IMR-90 (cell line): ENCODE results near the gene EPHA6. TPM values are rescaled to one million over a fixed set of nuclear protein-coding genes. Genes with fewer than 3 reads are reported as not detected.

ENCODE experiments used
- ATAC-seq: fragments of 200-7000 bp; cut with Tn5 transposase; 2 replicates; pipeline ENCODE4 v1.9.1; 2020; ENCODE audit warnings: low read depth, mild to moderate bottlenecking, moderate library complexity
- BruUV-seq: library from RNA; stranded (reverse); fragments of 400-500 nt; replicated peaks from 2 replicates; lab custom pipeline; 2021; lab: Mats Ljungman, UMichigan
- CTCF ChIA-PET: fragments of 300-600 bp; formaldehyde crosslinking; extraction: SDS; loops from one replicate; lab custom pipeline; 2021; ENCODE audit warnings: antibody characterized with exemption; lab: Yijun Ruan, JAX
- POLR2A ChIA-PET: fragments of 300-600 bp; sonication (Branson Sonifier 250); formaldehyde crosslinking; loops from one replicate; lab custom pipeline; 2022; ENCODE audit warnings: antibody characterized with exemption; ENCODE audit not compliant: unreplicated experiment; lab: Charles Lee
- DNase-seq: peaks from one replicate; pipeline ENCODE4 v3.0.0; 2013
- H2AFZ ChIP-seq: replicated peaks from 2 replicates; pipeline ENCODE3; 2013; ENCODE audit warnings: low read length, mild to moderate bottlenecking; ENCODE audit not compliant: poor library complexity
- H2AK5ac ChIP-seq: 2 replicates; pipeline ENCODE4 v1.6.1; 2013; ENCODE audit warnings: low read depth, low read length, inconsistent platforms
- H2AK9ac ChIP-seq: replicated peaks from 2 replicates; pipeline ENCODE3; 2013; ENCODE audit warnings: mild to moderate bottlenecking, low read depth, low read length, moderate library complexity; ENCODE audit not compliant: poor library complexity
- H2BK120ac ChIP-seq: 2 replicates; pipeline ENCODE4 v1.6.1; 2013; ENCODE audit warnings: low read depth, low read length, inconsistent platforms
- H2BK15ac ChIP-seq: 3 replicates; pipeline ENCODE4 v1.6.1; 2013; ENCODE audit warnings: low read depth, low read length, inconsistent platforms
- H2BK20ac ChIP-seq: 2 replicates; pipeline ENCODE4 v1.6.1; 2013; ENCODE audit warnings: low read depth, mild to moderate bottlenecking, inconsistent platforms, low read length, moderate library complexity
- H2BK5ac ChIP-seq: 2 replicates; pipeline ENCODE4 v1.6.1; 2013; ENCODE audit warnings: mild to moderate bottlenecking, low read depth, low read length, inconsistent platforms; ENCODE audit not compliant: poor library complexity, severe bottlenecking
- H3K14ac ChIP-seq: replicated peaks from 2 replicates; pipeline ENCODE4 v1.6.1; 2013; ENCODE audit warnings: low read depth, low read length, inconsistent platforms
- H3K18ac ChIP-seq: 2 replicates; pipeline ENCODE4 v1.6.1; 2013; ENCODE audit warnings: low read depth, low read length, control low read depth
- H3K23ac ChIP-seq: 2 replicates; pipeline ENCODE4 v1.6.1; 2013; ENCODE audit warnings: low read depth, low read length, inconsistent platforms
- H3K27ac ChIP-seq: 2 replicates; pipeline ENCODE4 v1.5.1; 2013; ENCODE audit warnings: mild to moderate bottlenecking, control low read depth, low read length; ENCODE audit not compliant: insufficient read depth
- H3K27me3 ChIP-seq: 2 replicates; pipeline ENCODE4 v1.6.1; 2013; ENCODE audit warnings: low read length; ENCODE audit not compliant: control insufficient read depth, insufficient read depth
- H3K36me3 ChIP-seq: 2 replicates; pipeline ENCODE4 v1.6.1; 2013; ENCODE audit warnings: low read length, mixed read lengths; ENCODE audit not compliant: control insufficient read depth, insufficient read depth
- H3K4ac ChIP-seq: 2 replicates; pipeline ENCODE4 v1.6.1; 2013; ENCODE audit warnings: low read depth, low read length, inconsistent platforms
- H3K4me1 ChIP-seq: 2 replicates; pipeline ENCODE4 v1.6.1; 2013; ENCODE audit warnings: low read length, mixed read lengths; ENCODE audit not compliant: control insufficient read depth, insufficient read depth
- H3K4me2 ChIP-seq: 2 replicates; pipeline ENCODE4 v1.6.1; 2013; ENCODE audit warnings: low read depth, mild to moderate bottlenecking, control low read depth, low read length, moderate library complexity
- H3K4me3 ChIP-seq: 2 replicates; pipeline ENCODE4 v1.5.1; 2013; ENCODE audit warnings: low read depth, mild to moderate bottlenecking, control low read depth, low read length, moderate library complexity; ENCODE audit not compliant: insufficient read depth
- H3K56ac ChIP-seq: 2 replicates; pipeline ENCODE4 v1.6.1; 2013; ENCODE audit warnings: low read length, inconsistent platforms; ENCODE audit not compliant: insufficient read depth; ENCODE audit errors: extremely low read depth
- H3K79me1 ChIP-seq, 2 experiments: 2 replicates each; pipeline ENCODE4 v1.6.1; 2013; ENCODE audit warnings: low read length in 2 of 2, inconsistent platforms in 1 of 2, low read depth in 1 of 2
- H3K9ac ChIP-seq: 2 replicates; pipeline ENCODE4 v1.6.1; 2013; ENCODE audit warnings: low read depth, low read length, control low read depth
- H3K9me1 ChIP-seq: 2 replicates; pipeline ENCODE4 v1.6.1; 2013; ENCODE audit warnings: low read length, inconsistent platforms; ENCODE audit not compliant: insufficient read depth
- H3K9me3 ChIP-seq: 2 replicates; pipeline ENCODE4 v1.6.1; 2013; ENCODE audit warnings: low read length; ENCODE audit not compliant: control insufficient read depth, insufficient read depth
- H4K20me1 ChIP-seq: 2 replicates; pipeline ENCODE4 v1.6.1; 2013; ENCODE audit warnings: low read length, inconsistent platforms; ENCODE audit not compliant: insufficient read depth
- H4K5ac ChIP-seq: 2 replicates; pipeline ENCODE4 v1.6.1; 2013; ENCODE audit warnings: mild to moderate bottlenecking, low read depth, low read length, control low read depth
- H4K8ac ChIP-seq, 2 experiments: 2 replicates each; pipeline ENCODE4 v1.6.1; 2013; ENCODE audit warnings: low read depth in 2 of 2, low read length in 2 of 2, control low read depth in 1 of 2, inconsistent platforms in 1 of 2
- H4K91ac ChIP-seq: 2 replicates; pipeline ENCODE4 v1.6.1; 2013; ENCODE audit warnings: low read depth, low read length, inconsistent platforms; ENCODE audit not compliant: insufficient read depth
- BHLHE40 ChIP-seq: fragments of 150-350 bp; IDR thresholded peaks from 2 replicates; pipeline ENCODE4 v1.6.1; 2016; ENCODE audit warnings: mild to moderate bottlenecking, low read depth, low read length
- CEBPB ChIP-seq: IDR thresholded peaks from 2 replicates; pipeline ENCODE4 v1.6.1; 2012; ENCODE audit warnings: low read depth, low read length, improper control_type of control experiment
- CHD1 ChIP-seq: IDR thresholded peaks from 2 replicates; pipeline ENCODE4 v1.6.1; 2012; ENCODE audit warnings: low read depth, low read length, improper control_type of control experiment
- MAZ ChIP-seq: IDR thresholded peaks from 2 replicates; pipeline ENCODE4 v1.6.1; 2012; ENCODE audit warnings: low read depth, mild to moderate bottlenecking, low read length, improper control_type of control experiment, moderate library complexity, borderline replicate concordance
- MXI1 ChIP-seq: IDR thresholded peaks from 2 replicates; pipeline ENCODE4 v1.6.1; 2012; ENCODE audit warnings: low read depth, mild to moderate bottlenecking, low read length, moderate library complexity, borderline replicate concordance
- NFE2L2 ChIP-seq: fragments of 150-350 bp; IDR thresholded peaks from 2 replicates; pipeline ENCODE4 v1.6.1; 2016; ENCODE audit warnings: low read depth, mild to moderate bottlenecking, low read length
- RAD21 ChIP-seq: IDR thresholded peaks from 2 replicates; pipeline ENCODE4 v1.6.1; 2012; ENCODE audit warnings: low read length, improper control_type of control experiment
- RCOR1 ChIP-seq: IDR thresholded peaks from 2 replicates; pipeline ENCODE4 v1.6.1; 2012; ENCODE audit warnings: mild to moderate bottlenecking, low read length, improper control_type of control experiment; ENCODE audit not compliant: insufficient replicate concordance
- SMC3 ChIP-seq: fragments of 150-350 bp; IDR thresholded peaks from 2 replicates; pipeline ENCODE4 v1.6.1; 2016; ENCODE audit warnings: low read depth, mild to moderate bottlenecking, antibody characterized with exemption, low read length, moderate library complexity
- USF2 ChIP-seq: fragments of 150-350 bp; IDR thresholded peaks from 2 replicates; pipeline ENCODE4 v1.6.1; 2017; ENCODE audit warnings: mild to moderate bottlenecking, antibody characterized with exemption, low read length, low read depth
- WGBS, 2 experiments: methylation state at CpG; one replicate each; pipeline versions ENCODE4 v1.1.5 to v1.1.7; 2013; ENCODE audit warnings: missing lambda C conversion rate in 2 of 2; ENCODE audit not compliant: insufficient read length in 1 of 2; ENCODE audit errors: extremely low coverage in 2 of 2; 5-methylcytosine and 5-hydroxymethylcytosine counted together
- dilution Hi-C: fragments of 300-500 bp; cut with HindIII; formaldehyde crosslinking; loops from one replicate; pipeline ENCODE4 v1.14.3; 2018; ENCODE audit warnings: low sequenced_read_pairs; ENCODE audit not compliant: unreplicated experiment
- in situ Hi-C: fragments of 300-500 bp; cut with MboI; formaldehyde crosslinking; loops from 3 replicates; pipeline ENCODE4 v1.14.3; 2019; ENCODE audit warnings: low sequenced_read_pairs, inconsistent platforms, mixed read lengths
- intact Hi-C: fragments of 100-400 bp; cut with micrococcal nuclease; formaldehyde crosslinking; loops from 2 replicates; pipeline ENCODE4 v1.10.0; 2022
- polyA plus RNA-seq, 3 experiments: library from polyadenylated mRNA; depleted of rRNA; stranded (reverse); fragments of >200 nt; gene quantifications; 2 replicates each; pipeline ENCODE4 v1.2.3, GENCODE V29; 2012; ENCODE audit warnings: low replicate concordance in 1 of 3
- total RNA-seq: library from RNA; depleted of rRNA; stranded (reverse); fragments of >200 nt; gene quantifications from 2 replicates; pipeline ENCODE4 v1.2.3, GENCODE V29; 2012

EPHA6 gene
- total and polyA plus RNA-seq, 2 of the 4 experiments (the other 2 are of a cell fraction), result not detected

GRCh38 chr3:97764407-97765238 lies 950.2 kb downstream of the EPHA6 start, which contains the start of gene ARL6:
TSS of gene ARL6 (plus strand) at chr3:97764758. CDS start at chr3:97768108, 3,350 bp downstream.
- no peaks in the 10 kb centered on the region for H4K20me1 ChIP-seq
- peak within 1 kb of the TSS; percentile 89 for H2BK120ac ChIP-seq
- H2AFZ ChIP-seq, result peak within 1 kb of the TSS; percentile 97
- H4K91ac ChIP-seq, result peak within 1 kb of the TSS; percentile 71
- peaks cover 9 to 23% of the 10 kb centered on the region in 2 experiments; a peak in 3 of 4 replicates for H3K79me1 ChIP-seq
- dilution Hi-C loops, result no loop called here
- H3K18ac ChIP-seq, result peak within 1 kb of the TSS; percentile 23; the same call in 1 of the 2 replicates
- H2AK5ac ChIP-seq, result no peak within 1 kb of the TSS
- H2BK5ac ChIP-seq, result peak within 1 kb of the TSS; percentile 56
- ATAC-seq (peak; percentile 97), DNase-seq (peak; percentile 86)
- no peaks in the 10 kb centered on the region for H3K4me1 ChIP-seq
- peak within 1 kb of the TSS; percentile 70 for H2AK9ac ChIP-seq
- H3K4me3 ChIP-seq, result peak within 1 kb of the TSS; percentile 65
- H3K9ac ChIP-seq, result peak within 1 kb of the TSS; percentile 72
- H3K23ac ChIP-seq, result peak within 1 kb of the TSS; percentile 87
- no peak within 1 kb of the TSS for H2BK15ac ChIP-seq
- peak within 1 kb of the TSS; percentile 59 for H4K5ac ChIP-seq
- peak within 1 kb of the TSS; percentile 84 for H3K4me2 ChIP-seq
- H3K27me3 ChIP-seq, result no peaks in the 10 kb centered on the region
- H3K56ac ChIP-seq, result peak within 1 kb of the TSS; percentile 67
- no peak within 1 kb of the TSS for H2BK20ac ChIP-seq
- peak within 1 kb of the TSS; percentile 96 for H3K14ac ChIP-seq
- TF ChIP-seq MXI1, result peak; percentile 78
- no peak for TF ChIP-seq RCOR1
- TF ChIP-seq RAD21, result no peak
- TF ChIP-seq SMC3, result no peak
- TF ChIP-seq CHD1, result no peak
- TF ChIP-seq CEBPB, result no peak
- TF ChIP-seq NFE2L2, result no peak
- no peak for TF ChIP-seq BHLHE40
- peak; percentile 30; the same call in 1 of the 2 replicates for TF ChIP-seq MAZ
- TF ChIP-seq USF2, result no peak
- in situ Hi-C loops, result no loop called here
- H3K9me3 ChIP-seq, result no peaks in the 10 kb centered on the region
- intact Hi-C loops, result no loop called here
- no peaks in the 10 kb centered on the region for H3K36me3 ChIP-seq
- H4K8ac ChIP-seq, result peak within 1 kb of the TSS; percentile 71 to 98
- H3K9me1 ChIP-seq, result no peaks in the 10 kb centered on the region
- CTCF ChIA-PET, result no interaction called here
- POLR2A ChIA-PET, result interaction anchor here (1.0 kb wide), 1 partner anchor 13 kb away, joined by 4 read pairs; no protein-coding TSS in a partner anchor
- H3K4ac ChIP-seq, result peak within 1 kb of the TSS; percentile 80
- peak within 1 kb of the TSS; percentile 83 for H3K27ac ChIP-seq
- WGBS, 2 experiments, result 1% methylated on average over 21 of the region's 46 CpGs; no CpG with 5 or more reads in 1 of the 2 experiments
- no TSS peak for BruUV-seq
